HG03439 (cell line): ENCODE results near the gene ZBTB49.

Experiments used
- ATAC-seq: cut with Tn5 transposase; IDR thresholded peaks from one replicate; pipeline ENCODE4 v1.9.1; 2021; ENCODE audit warnings: mild to moderate bottlenecking, moderate library complexity; ENCODE audit not compliant: unreplicated experiment

Gene ZBTB49

GRCh38 chr4:4355302-4355701, 65.3 kb downstream of the ZBTB49 start:
- no peak for ATAC-seq

DNA sequence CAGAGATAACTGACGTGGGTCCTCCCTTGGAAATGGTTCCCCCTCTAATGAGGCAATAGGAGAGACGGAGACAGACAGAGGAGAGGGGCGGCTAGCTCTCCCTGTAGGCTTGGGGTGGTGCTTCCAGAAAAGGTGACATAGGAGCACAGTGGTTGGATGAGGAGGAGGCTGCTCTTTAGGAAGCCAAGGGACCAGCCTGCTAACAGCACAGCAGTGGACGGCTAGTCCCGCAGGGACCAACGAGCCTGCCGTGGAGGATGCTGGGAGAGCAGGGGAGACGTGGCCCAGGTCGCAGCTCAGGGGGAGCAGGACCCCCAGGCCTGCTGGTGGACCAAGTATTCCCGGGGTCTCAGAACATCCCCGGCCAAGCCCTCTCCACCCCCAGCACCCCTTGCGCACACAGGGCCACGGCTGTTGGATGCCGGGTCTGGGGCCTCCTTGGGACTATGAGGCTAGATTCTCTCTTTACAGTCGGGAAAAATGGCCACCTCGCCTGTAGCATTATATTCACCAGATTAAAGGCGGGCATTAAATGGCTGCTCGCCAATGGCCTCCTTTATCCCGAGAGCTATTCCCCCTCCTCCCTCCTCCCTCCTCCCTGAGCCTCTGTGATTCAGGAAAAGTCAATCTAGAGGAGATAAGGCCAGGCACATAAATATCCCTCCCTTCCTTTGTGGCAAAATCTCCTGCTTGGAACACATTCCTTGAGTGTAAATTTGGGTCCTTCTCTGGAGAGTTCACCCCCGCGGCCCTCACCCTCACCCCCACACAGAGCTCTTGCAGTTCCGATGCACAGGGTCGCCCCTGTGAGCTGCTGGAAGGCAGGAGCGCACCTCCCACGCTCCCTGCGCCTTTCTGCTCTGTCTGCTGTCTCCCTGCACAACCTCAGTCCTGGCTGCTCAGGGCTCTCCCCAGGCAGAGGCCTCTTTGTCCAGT, 66.3 kb downstream of the ZBTB49 start:
- no peak for ATAC-seq

DNA sequence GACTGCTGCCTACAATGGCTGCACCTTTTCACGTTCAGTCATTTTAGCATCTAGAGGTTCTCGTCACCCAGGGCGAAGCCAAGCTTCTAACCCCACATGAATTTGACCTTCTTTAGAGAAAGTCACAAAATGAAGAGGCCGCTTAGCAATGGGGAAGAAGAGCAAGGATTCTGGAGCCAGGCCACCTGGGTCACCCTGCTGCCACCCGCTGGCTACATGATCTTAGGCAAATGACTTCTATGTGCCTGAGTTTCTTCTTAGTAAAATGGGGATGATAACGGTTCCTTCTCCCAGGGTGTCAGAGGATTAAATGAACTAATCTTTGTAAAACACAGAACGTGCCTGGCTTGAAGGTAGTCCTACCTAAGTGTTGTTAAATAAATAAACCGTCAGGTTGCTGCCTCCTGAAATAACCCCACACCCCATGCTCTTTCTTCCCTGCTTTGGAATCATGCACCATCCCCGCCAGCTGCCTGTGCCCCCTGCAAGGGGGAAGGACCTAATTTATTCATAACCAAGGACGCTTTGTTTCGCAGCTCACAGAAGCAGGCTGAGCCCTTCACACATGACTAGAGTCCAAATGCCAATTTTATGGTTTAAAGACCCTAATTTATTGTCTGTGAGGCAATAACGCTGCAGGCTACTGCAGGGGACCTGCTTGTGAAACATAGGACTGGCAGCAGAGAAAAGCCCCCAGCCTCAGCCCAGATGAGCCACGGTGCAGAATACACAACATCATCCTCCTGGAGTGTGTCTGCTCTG, 68.2 kb downstream of the ZBTB49 start:
- ATAC-seq: no peak

DNA sequence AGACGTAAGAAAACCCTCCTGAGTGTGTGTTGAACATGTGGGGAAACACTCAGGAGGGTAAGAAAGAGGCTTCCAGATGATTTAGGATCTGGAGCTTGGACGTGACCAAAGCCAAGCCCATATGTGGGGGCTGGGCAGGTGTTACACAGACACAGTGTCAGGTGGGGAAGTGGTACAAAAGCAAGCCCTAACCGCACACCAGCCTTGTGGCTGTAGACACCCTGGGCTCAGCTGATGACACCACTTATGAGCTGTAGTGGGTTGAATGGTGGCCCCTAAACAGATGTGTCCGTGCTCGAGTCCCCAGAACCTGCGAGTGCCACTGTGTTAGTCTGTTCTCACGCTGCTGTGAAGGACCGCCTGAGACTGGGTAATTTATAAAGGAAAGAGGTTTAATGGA, 71.8 kb downstream of the ZBTB49 start:
- ATAC-seq: no peak

DNA sequence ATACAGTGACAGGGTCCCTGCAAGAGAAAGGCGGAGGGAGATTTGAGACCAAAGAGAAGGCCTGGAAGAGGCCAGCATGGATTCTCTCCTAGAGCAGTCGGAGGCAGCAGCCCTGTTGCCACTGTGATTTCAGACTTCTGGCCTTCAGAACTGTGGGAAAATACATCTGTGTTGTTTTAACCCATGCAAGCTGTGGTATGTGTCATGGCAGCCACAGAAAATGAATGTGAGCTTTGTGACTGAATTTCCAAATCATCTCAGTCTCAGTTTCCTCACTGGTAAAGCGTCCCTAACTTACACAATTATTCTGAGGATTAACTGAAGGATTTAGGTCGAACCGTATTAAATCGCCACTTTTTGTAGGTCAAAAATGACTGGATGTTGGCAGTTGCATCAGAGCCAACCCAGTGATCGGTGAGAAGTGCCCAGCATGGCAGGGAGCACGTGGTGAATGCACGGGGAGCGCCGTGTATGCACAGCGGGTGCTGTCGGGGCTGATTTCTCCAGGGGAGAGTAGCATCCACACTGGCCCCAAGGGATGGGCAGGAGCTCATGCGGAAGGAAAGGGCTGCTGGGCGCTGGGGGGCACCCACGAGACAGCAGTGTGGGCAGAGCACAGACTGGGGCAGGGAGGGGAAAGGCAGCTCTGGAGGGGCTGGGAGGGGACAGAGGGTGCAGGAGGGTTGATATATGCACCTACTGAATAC, 73.1 kb downstream of the ZBTB49 start:
- ATAC-seq: no peak

DNA sequence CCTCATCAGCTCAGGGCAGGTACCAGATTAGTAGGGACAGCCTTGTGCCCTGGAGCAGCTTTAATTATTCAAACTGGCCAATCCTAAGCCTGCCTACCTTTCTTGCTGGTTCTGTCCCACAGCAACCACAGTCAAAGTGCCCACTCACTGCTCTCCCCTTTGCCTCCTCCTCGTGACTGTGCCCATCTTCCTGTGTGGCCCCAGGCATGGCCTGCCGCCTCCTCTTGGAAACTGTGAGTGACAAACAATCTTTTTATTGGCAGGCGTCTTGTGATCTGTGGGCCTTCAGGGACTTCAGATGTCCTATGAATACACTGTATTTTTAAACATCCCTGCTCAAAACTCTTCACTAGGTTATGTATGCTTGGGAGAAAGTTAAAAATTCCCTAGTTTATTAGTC, 74.0 kb downstream of the ZBTB49 start:
- no peak for ATAC-seq

DNA sequence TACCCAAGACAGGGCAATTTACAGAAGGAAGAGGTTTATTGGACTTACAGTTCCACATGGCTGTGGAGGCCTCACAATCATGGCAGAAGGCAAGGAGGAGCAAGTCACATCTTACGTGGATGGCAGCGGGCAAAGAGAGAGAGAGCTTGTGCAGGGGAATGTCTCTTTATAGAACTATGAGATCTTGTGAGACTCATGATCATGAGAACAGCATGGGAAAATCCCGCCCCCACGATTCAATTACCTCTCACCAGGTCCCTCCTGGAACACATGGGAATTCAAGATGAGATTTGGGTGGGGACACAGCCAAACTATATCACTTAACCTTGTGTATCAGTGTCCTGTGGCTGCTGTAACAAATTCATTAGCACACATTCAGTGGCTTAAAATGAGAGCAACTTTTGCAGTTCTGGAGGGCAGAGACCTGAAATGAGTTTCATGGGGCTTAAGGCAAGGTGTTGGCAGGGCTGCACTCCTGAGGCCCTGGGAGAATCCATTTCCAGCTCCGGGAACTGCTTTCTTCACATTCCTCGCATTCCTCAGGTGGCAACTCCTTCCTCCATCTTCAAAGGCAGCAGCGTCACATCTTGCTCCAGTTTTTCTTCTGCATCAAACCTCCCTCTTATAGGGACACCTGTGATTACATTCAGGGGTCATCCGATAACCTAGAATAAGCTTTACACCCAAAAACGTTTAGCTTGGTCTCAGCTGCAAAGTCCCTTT, 74.6 kb downstream of the ZBTB49 start:
- no peak for ATAC-seq

- no peak for ATAC-seq
Measured at GRCh38 chr4:4368809-4369580, 78.9 kb downstream of the ZBTB49 start.
